Thyroid gland (tissue), 4 donors: Measurements from ENCODE around the gene DOCK10. TPM values are rescaled to one million over a fixed set of nuclear protein-coding genes. Genes with fewer than 3 reads are reported as not detected.

Experiments
- DNase-seq, 2 donors: peaks; one replicate each; pipeline ENCODE4 v3.0.0-alpha.2; 2019
- H3K27ac ChIP-seq, 3 donors: fragments of 200-600 bp; sonication (generic); 1 replicate in 2 of 3; 2 replicates in 1 of 3; pipeline ENCODE4 v1.5.1; 2016 to 2019; ENCODE audit warnings: mild to moderate bottlenecking in 1 of 3, moderate library complexity in 1 of 3
- H3K27me3 ChIP-seq: fragments of 200-600 bp; sonication (generic); one replicate; pipeline ENCODE4 v1.5.1; 2019
- H3K36me3 ChIP-seq, 2 donors: fragments of 200-600 bp; sonication (generic); one replicate each; pipeline ENCODE4 v1.5.1; 2016 to 2019
- H3K4me1 ChIP-seq, 2 donors: fragments of 200-600 bp; sonication (generic); one replicate each; pipeline ENCODE4 v1.5.1; 2017 to 2019
- H3K4me3 ChIP-seq, 3 donors: fragments of 200-600 bp; sonication (generic); replicated peaks in 1 of 3; 1 replicate in 2 of 3; 2 replicates in 1 of 3; pipeline ENCODE4 v1.5.1; 2016; ENCODE audit warnings: mild to moderate bottlenecking in 1 of 3
- H3K9me3 ChIP-seq: fragments of 200-600 bp; sonication (generic); one replicate; pipeline ENCODE4 v1.5.1; 2017
- CTCF ChIP-seq, 6 experiments: fragments of 200-600 bp in 3 of 6; fragments of 450-650 bp in 3 of 6; sonication (generic) in 3 of 6; IDR thresholded peaks; one replicate each; pipeline ENCODE4 v1.5.1; 2016 to 2019; ENCODE audit warnings: antibody characterized with exemption in 6 of 6, mild to moderate bottlenecking in 2 of 6, inconsistent platforms in 1 of 6, moderate library complexity in 1 of 6
- POLR2A ChIP-seq, 2 donors: fragments of 450-650 bp; IDR thresholded peaks; one replicate each; pipeline ENCODE4 v1.6.1; 2017; ENCODE audit warnings: antibody characterized with exemption in 2 of 2, mild to moderate bottlenecking in 2 of 2, moderate library complexity in 1 of 2
- WGBS, 2 donors: methylation state at CpG; one replicate each; pipeline ENCODE4 v1.1.5; 2017; 5-methylcytosine and 5-hydroxymethylcytosine counted together
- intact Hi-C: fragments of 100-400 bp; cut with DNase I; formaldehyde crosslinking; loops from one replicate; pipeline ENCODE4 v1.15.1; 2023
- total RNA-seq, 4 donors: library from RNA; depleted of rRNA; stranded (reverse); fragments of >200 nt; gene quantifications; one replicate each; pipeline ENCODE4 v1.2.3, GENCODE V29; 2016

DOCK10 gene
- total RNA-seq, 4 donors from 2014 or later = 4.6 to 8.9 (median 7.1) TPM

GRCh38 chr2:224909885-224910573 is 132.2 kb downstream of the DOCK10 start:
- Histone ChIP-seq H3K27ac (peak overlapping the region in 1 of 3 donors; percentile 31), H3K27me3 (no peaks in the 10 kb centered on the region), H3K4me3 (no peak overlapping the region), H3K9me3 (no peaks in the 10 kb centered on the region), H3K36me3 (no peaks in the 10 kb centered on the region), H3K4me1 (peaks cover 6 to 9% of the 10 kb centered on the region in 2 donors)
- TF ChIP-seq POLR2A (IDR thresholded peaks at IDR 0.05) (no peak), CTCF (IDR thresholded peaks at IDR 0.05) (no peak)
- peak; percentile 44 to 56 for DNase-seq
- whole genome bisulfite sequencing, 2 donors = 10 to 22% methylated on average over 5 of the region's 5 CpGs
- intact Hi-C loops = no loop called here

- no peaks in the 10 kb centered on the region for H3K36me3 ChIP-seq
- TF ChIP-seq POLR2A (IDR thresholded peaks at IDR 0.05) (no peak), CTCF (IDR thresholded peaks at IDR 0.05) (no peak)
- H3K4me1 ChIP-seq = peaks cover 6 to 9% of the 10 kb centered on the region in 2 donors
- no peak overlapping the region for H3K4me3 ChIP-seq
- no peak overlapping the region for H3K27ac ChIP-seq
- intact Hi-C loops = no loop called here
- no peaks in the 10 kb centered on the region for H3K9me3 ChIP-seq
- 87 to 89% methylated on average over 2 of the region's 2 CpGs for WGBS, 2 donors
- no peaks in the 10 kb centered on the region for H3K27me3 ChIP-seq
- no peak for DNase-seq
Measured at GRCh38 chr2:224908818-224909217, 133.4 kb downstream of the DOCK10 start.

- intact Hi-C loops = no loop called here
- H3K27ac ChIP-seq = no peak overlapping the region
- no peaks in the 10 kb centered on the region for H3K9me3 ChIP-seq
- 59% methylated on average over 1 of the region's 1 CpG for WGBS, 2 donors
- no peak overlapping the region for H3K4me3 ChIP-seq
- H3K4me1 ChIP-seq = no peaks in the 10 kb centered on the region
- H3K36me3 ChIP-seq = no peaks in the 10 kb centered on the region
- no peaks in the 10 kb centered on the region for H3K27me3 ChIP-seq
- DNase-seq = no peak
- no peak for TF ChIP-seq CTCF (IDR thresholded peaks at IDR 0.05)
- no peak for TF ChIP-seq POLR2A (IDR thresholded peaks at IDR 0.05)
Measured at GRCh38 chr2:224904381-224904780, 137.9 kb downstream of the DOCK10 start.

GRCh38 chr2:224903621-224904020 is 138.6 kb downstream of the DOCK10 start:
- WGBS, 2 donors = 88 to 91% methylated on average over 1 of the region's 1 CpG
- intact Hi-C loops = no loop called here
- no peaks in the 10 kb centered on the region for H3K36me3 ChIP-seq
- no peak for TF ChIP-seq CTCF (IDR thresholded peaks at IDR 0.05)
- TF ChIP-seq POLR2A (IDR thresholded peaks at IDR 0.05) = no peak
- no peaks in the 10 kb centered on the region for H3K27me3 ChIP-seq
- no peak overlapping the region for H3K27ac ChIP-seq
- no peak overlapping the region for H3K4me3 ChIP-seq
- H3K4me1 ChIP-seq = no peaks in the 10 kb centered on the region
- no peaks in the 10 kb centered on the region for H3K9me3 ChIP-seq
- DNase-seq = no peak

- intact Hi-C loops = no loop called here
- TF ChIP-seq POLR2A (IDR thresholded peaks at IDR 0.05) (no peak), CTCF (IDR thresholded peaks at IDR 0.05) (no peak)
- no peak overlapping the region for H3K27ac ChIP-seq
Measured at GRCh38 chr2:224901121-224901676, 141.1 kb downstream of the DOCK10 start.

More at GRCh38 chr2:224901121-224901676, 141.1 kb downstream of the DOCK10 start:
- 85 to 87% methylated on average over 4 of the region's 4 CpGs for WGBS, 2 donors
- Histone ChIP-seq H3K36me3 (no peaks in the 10 kb centered on the region), H3K27me3 (no peaks in the 10 kb centered on the region), H3K9me3 (no peaks in the 10 kb centered on the region), H3K4me3 (no peak overlapping the region), H3K4me1 (no peaks in the 10 kb centered on the region)
- DNase-seq = no peak
